Superior temporal gyrus (tissue), 1 donor: Measurements from ENCODE around the gene GNG12.
"Not testable (repeated sequence)": the region's sequence is repeated elsewhere in the genome, so short reads cannot be mapped to it uniquely, and the experiment has no call there.

Experiments
- DNase-seq: peaks from one replicate; pipeline ENCODE4 v3.0.0-alpha.2; 2016; ENCODE audit errors: extremely low spot score

GNG12 gene

DNA sequence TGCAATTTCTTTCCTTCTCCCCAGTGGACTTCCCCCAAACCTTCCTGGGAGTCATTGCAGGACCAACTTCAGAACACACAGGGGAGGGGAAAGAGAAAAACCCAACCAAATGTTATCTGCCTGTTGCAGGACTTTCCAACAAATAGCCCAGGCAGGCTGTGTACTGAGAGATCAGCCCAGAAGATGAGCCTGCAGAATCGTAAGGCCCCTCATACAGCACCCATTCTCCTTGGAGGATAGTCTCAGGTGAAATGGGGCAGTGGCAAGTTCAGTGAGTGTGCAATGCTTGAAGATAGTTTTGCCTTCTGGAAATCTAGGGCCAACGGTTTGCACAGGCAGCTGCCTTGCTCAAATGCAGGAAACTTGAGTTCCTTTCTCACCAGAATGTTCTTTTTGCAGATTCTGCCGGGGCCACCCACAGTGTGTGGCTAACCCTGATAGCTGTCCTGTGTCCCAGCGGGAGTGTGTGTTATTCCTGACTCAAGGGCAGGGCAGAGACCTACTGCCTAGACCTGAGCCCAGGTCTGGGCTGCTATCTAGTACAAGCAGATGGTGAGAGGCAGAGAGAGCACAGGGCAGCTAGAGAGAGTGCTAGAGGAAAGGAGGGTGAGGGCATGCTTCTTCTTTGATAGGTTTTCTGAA, 99.5 kb downstream of the GNG12 start:
- DNase-seq, result no peak

DNA sequence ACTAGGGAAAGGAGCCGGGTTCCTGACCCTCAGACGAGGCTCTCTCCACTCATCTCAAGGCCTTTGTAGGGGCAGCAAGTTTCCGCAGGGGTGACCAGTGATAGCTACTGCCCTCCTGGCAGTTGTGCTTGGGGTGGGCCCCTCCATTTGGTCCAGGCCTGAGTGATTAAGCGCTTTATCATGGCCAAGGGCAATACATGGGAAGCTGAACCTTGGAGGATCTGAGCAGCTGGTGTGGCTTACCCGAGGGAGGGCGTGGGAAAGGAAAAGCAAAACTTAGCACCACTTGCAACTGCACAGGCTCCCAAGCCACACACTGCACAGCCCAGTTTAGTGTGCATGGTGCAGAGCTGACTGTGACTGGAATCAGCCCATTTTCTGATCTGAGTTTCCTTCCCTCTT, 100.5 kb downstream of the GNG12 start:
- DNase-seq, result no peak

DNA sequence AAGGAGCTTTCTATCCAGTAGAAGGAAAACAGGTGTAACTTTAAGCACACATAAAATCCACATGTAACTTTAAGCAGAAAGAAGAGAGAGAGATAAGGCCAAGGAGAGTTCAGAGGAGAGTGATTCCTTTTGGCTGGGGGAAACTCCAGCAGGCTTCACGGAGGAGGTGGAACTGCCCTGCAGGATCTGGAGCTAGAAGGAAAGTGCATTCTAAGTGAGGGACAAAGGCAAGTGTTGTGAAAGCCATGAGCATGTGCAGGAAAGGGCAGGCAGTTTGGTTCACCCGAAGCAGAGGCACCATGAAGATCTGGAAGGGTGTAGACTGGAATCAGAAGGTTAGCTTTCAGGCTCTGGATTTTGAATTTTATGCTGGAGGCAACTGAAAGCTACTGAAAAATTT, 101.9 kb downstream of the GNG12 start:
- no peak for DNase-seq

DNA sequence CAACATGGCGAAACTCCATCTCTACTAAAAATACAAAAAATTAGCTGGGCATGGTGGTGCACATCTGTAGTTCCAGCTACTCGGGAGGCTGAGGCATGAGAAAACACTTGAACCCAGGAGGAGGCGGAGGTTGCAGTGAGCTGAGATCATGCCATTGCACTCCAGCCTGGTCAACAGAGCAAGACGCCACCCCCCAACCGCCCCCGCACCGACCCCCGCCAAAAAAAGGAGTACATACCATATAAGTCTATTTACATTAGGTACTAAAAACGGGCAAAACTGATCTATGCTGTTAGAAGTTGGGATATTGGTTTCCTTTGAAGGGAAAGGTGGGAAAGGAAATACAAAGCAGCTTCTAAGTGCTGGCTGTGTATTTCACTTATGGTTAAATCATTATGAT, 103.0 kb downstream of the GNG12 start:
- DNase-seq, result not testable (repeated sequence)

DNA sequence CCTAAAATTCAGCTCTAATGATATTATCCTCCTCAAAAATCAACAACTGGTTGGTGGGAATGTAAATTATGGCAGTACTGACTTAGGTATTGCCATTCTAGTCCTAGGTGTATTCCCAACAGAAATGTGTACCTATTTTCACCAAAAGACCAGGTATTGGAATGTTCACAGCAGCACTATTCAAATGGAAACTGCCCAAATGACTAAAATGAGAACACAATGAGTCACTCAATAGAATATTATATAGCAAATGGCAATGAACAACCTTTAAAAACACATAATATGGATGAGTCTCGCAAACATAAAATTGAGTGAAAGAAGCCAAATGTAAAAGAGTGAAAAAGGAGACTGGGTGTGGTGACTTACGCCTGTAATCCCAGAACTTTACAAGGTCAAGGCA, 103.4 kb downstream of the GNG12 start:
- DNase-seq, result no peak

DNA sequence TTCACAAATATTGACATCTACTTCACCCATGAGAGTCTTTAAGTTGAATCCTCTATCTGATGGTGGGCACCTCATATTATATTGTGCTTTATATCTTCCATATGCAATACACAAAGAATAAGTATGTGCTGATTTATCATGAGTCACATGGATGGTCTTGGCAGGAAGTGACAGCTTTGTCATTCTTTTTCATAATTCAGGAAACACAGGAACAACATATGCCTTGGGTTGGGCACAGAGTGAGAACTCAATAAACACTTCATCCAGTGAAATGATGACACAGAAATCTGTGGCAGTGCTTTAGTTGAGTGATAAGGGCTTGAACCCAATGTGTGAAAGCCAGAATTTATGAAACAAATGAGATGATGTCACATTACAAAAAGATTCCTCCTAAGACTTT, 107.0 kb downstream of the GNG12 start:
- no peak for DNase-seq

DNA sequence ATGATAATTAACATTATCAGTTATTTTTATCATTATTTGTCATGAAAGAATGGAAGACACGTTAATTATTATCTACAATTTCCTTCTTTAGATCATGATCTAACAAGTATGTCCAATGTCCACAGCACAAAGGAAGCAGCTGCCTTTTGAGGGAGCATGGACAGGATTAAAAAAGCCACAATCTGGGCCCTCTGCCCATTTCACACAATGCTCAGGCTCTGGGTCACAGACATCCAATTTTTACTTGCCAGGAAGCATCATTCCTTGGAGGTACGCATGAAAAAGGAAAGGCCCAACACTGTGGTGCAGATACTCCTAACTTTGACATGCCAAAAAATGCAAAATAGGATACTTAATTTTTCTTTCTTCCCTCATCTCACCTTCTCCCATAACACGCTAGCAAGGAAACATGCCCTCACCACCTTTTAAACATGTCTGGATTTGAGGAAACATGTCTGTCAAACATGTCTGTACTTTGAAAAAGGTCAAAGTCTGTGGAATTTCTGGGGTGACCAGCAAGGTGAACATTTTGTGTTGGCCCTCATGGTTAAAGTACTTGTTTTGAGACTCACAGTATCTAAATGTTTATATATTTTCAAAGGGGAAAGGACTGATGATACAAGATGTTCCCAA, 108.2 kb downstream of the GNG12 start:
- DNase-seq, result no peak

DNA sequence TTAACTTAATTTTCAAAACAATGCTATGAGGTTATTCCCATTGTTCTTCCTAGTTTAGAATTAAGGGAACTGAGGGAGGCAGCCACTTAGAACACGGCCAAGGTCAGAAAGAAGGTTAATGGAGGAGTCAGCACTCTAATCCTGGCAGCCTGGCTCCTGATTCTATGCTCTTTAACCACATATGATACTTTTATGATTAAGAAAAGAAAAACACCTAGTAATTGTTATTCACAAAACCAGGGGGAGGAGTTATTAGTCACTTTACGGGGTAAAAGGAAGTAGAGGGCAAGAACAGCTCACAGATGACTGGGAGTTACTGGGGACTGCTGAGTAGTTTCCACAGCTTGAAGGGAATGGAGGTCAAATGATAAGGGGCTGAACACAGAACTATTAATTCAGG, 109.6 kb downstream of the GNG12 start:
- no peak for DNase-seq

DNA sequence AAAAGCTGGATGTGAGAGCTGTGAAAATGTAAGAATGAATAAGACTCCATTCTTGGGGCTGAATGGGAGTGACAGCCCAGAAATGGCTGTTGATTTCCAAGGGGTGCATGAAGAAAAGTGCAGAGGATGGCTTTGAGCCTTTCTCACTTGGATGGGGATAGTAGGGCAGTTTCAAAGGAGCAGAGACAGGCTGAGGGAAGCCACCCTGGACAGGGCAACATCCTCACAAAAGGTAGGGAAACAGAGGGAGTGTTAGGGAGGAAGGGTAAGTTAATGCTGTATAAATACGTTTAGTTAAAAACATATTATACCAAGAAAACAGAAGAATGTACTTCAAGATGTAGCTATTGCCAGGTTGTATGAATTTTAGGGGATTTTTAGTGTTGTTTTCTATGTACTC, 110.1 kb downstream of the GNG12 start:
- no peak for DNase-seq

DNA sequence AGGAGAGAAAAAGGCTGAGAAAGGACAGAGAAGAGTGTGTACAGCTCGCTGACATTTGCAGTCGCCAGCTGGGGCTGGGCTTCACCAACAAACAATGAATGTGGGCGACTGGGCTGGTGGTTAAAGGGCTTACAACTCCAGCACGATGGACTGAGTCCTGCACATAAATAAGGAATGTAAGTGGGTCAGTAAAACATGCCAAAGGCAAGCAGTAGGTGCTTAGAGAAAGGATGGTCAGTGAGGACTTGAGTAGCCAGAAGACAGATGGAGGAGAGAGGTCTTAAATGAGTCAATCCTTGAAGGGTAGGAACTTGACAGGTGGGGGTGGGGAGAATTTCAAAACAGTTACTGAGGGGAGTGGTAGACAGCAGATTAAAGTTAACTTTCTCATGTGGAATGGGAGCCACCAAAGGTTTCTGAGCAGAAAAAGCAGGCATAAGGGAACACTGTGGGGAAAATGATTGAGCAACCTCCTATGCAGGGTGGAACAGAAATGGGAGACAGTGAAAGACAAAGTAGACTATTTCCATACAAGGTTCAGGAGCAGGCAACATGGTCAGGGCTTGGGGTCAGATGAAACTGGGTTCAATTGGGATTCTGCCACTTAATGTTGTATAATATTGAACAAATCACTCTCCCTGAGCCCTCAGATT, 110.8 kb downstream of the GNG12 start:
- no peak for DNase-seq

DNA sequence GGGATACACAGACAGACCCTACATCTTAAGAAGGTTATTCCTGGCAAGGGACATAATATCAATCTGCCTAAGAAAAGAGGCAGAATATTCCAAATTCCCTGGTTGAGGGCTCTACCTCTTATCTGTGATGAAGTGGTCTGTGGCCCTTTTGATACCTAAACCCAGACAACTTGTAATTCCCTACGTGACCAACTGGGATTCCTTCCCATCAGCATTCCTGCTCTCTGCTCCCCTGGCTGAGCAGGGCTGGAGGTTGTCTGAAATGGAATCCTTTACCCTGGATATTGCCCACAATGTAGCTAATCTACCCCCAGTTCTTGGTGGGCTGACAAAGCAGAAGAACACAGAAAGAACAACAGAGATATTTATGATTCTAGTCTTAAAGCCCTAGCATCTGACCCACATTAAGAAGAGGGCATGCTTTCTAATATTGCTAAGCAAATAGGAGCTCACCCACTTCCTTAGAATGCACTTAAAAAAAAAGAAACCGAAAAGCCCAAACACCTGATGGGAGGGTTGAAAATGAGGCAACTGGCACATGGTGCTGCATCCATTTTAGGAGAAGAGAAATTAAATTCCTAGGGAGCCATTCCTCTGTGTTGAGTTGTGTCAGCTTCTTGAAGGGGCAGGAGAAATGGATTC, 111.5 kb downstream of the GNG12 start:
- DNase-seq, result no peak

DNA sequence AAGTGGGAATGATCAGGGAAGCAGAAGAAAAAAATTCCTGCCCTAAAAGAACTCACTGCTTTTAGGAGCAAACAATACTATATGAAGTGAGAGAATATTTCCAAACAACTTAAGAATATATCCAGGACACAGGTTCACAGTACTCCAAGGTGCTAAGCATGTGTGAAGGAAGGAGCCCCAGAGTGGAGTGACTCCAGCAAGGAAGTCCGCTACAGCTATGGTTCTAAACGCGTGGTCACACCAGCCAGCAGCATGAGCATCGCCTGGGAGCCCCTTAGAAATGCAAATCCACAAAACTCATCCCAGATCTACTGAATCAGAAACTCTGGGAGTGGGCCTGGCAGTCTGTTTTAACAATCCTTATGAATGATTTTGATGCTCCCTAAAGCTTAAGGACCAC, 112.2 kb downstream of the GNG12 start:
- no peak for DNase-seq

DNA sequence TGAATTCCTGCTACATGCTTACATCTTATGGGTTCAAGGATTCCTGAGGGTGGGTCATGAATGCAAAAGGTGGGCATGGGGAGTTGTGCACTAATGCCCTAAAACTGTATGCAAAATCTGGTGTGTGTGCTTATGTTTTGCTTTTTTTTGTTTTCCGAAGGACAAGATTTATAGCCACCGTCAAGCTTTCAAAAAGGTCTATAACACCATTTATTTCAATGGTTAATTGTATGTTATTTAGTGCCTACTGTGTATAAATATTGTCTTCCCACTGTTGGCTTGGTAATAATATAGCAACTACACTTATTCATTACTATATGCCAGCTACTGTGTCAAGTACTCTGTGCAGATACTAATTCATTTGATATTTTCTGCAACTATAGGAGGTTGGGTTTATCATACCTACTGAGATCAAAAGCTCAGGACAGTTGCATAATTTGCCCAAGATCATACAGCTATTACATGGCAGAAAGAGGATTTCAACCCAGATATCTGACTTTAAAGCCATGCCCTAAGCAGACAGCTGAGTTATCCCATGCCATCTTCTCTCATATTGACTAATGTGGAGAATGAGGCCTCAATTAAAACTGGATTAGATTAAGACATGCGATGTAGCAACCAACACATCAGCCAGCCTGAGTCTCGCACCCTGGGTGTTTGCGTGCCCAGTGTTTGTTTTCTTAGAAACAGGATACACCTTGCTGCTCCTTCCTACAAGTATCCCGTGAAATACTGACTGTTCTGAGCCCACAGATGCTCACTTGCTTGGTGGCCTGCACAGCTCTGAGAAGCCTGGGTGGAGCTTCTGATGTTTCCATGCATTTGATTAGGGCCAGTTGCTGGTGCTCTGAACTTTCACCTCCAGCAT, 113.7 kb downstream of the GNG12 start:
- no peak for DNase-seq

DNA sequence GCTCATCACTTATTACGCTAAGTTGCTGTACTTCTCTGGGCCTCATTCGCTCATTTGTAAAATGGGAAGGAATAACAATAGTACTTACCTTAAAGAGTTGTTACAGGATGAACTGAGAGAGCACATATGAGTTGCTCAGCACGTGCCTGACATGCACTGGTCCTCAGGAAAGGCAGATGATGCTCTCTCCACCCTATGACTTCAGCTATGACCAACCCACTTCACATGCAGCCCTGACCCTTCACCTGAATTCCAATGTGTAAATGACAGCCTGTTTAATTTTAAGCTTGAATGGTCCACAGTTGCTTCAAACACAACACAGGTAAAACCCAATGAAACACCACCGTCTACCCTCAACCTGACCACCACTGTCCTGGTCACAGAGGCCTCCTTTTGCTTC, 115.4 kb downstream of the GNG12 start:
- DNase-seq, result no peak

DNA sequence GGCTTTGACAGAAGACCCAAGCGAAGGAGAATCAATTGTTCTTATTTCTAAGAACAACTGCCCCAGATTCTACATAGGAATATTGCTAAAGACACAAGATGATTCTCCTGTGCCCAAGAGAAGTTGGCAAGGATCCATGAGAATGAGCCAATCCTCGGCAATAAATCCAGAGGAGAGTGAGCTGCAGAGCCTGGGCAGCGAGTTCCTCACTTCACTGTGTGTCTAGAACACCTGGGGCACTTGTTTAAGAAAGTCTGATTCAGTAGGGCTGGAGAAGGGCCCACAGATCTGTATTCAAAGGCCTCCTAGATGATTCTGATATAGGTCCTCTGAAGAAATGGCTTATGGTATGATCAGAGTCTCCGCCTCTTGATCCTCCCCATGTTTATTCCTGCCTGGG, 116.5 kb downstream of the GNG12 start:
- DNase-seq, result no peak

DNA sequence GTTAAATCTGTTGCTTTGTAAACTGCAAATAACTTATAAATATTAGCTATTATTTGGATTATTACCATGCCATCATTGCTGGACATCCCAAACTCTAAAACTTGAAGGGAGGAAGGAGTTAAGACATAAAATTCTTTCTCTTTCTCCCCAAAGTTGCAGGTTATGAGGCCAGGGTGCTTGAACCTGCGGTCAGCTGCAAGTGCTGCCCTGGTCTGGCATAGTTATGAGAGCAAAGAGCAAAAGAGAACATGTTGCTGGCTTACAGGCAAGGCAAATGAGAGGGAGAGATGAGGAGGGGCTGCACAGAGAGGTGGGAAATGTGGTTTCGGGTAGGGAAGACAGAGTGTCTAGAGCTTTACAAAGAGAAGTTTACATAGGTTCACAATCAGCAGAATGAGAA, 117.4 kb downstream of the GNG12 start:
- no peak for DNase-seq

DNA sequence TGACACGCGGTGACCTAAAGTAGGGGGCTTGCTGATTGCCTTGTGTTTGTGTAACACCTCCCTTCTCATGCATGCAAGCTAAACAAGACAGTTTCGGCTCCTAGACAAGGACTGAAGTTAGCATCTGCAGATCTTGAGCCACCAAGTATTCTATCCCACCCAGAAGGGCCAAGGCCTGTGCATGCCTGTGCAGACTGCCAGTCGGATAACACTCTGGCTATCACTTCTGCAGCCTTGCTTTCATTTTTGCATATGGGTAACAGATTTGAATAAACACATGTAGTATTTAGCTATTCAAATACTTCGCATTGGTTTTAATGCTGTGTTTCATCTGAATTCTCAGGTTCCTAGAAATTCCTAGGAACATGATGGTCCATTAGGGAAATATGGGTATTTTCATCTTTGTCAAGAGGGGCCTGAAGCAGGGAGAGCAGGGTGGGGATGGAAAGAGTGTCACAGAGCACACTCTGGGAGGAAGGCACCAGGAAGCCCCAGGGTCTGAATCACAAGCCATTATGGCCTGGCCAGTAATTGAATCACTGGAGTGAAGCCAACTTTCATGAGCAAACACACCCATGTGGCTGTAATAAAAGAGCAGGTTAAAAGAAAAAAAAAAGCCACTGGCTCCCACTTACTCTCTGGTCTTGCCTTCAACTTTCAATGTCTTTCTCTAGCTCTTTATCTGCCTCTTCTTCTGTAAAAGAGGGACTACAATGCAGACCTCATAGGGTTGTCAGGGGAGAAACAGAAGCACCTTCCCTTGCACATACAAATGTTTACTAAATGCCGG, 120.0 kb downstream of the GNG12 start:
- no peak for DNase-seq

DNA sequence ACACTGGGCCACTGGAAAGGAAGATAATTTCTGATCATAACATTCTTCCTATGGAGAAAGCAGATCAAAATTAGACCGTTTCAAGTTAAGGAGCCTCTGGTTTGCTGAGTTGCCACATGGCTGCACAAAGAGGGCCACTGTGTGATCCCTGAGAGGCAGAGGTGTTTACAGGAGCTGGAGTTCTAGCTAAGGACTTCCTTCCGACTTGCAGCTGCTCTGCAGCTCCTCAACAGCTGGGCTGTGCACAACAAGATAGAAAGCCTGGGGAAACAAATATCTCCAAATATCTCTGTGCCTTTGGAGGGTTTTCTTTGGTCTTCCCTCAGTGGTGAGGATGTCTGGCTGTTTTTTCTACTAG, 121.4 kb downstream of the GNG12 start:
- no peak for DNase-seq

DNA sequence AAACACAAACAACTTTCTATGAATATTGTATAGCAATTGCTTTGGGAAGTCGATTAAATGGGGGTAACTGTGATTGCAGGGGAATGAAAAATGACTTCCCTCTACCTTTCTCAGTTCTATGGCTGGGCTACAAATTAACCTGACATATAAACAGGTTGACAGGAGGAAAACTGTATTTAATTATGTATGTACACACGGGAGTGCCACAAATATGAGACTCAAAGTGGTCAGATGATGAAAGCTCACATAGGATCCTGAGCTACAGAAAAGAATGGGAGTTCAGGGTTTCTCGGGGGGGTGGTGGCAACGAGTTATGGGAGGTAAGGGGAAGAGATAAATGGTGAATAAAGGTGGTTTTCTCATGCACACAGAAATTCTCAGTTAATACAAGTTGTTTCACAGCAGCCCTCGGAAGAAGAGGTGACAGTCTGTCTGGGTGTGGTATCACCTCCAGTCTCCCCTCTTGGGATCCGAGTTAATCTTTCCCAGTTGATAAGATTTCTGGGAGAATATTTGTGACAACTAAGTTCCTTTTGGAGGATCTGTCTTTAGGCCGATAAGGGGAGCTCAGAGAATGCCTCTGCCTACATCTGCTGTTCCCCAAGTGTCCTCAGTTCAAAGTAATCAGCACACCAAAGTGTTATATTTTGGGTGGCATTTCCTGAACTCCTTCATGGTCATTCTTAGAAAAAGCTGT, 122.0 kb downstream of the GNG12 start:
- no peak for DNase-seq

DNA sequence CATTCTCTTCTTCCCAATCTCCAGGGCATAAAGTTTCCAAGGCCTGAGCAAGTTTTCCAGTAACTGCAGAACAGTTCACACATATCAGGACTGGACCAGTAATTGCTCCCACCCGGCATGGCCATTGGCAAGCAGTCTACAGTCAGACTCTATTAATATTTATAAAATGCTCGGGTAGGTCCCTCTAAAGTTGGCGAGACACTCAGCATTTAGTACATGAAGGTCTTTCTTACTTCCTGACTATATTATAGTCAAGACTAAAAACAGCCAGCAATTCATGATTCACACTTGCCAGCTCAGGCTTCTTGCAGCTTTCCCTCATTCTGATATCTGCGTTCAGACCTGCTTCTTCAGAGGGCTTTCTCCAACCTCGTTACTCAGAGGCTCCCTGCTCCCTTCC, 122.8 kb downstream of the GNG12 start:
- DNase-seq, result no peak

DNA sequence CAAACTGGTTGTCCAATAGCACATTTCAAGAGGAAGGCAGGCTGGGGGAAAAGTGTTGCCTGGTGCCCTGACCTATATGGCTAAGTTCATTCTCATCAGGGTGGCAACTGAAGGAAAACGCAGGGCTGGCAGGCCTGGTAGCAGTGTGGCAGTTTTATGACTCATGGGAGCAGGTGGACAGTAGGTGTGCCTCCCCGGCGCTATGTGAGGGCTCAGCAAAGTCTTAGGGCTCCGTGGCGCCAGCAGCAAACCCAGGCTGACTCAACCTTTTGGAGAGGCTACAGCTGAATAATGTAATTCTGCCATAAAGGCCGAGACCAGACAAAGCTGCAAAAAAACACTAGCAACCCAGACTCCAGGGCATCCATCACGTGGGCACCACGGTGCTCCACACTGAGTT, 124.7 kb downstream of the GNG12 start:
- DNase-seq, result no peak
